HCT116 (cell line): ENCODE measurements around the gene FBH1. TPM values are rescaled to one million over a fixed set of nuclear protein-coding genes. Genes with fewer than 3 reads are reported as not detected.

Experiments
- ATAC-seq: fragments of 200-7000 bp; cut with Tn5 transposase; 2 replicates; pipeline ENCODE4 v1.9.1; 2020; ENCODE audit warnings: mild to moderate bottlenecking, moderate library complexity
- BruUV-seq: library from RNA; stranded (reverse); fragments of 400-500 nt; replicated peaks from 2 replicates; lab custom pipeline; 2021; lab: Mats Ljungman, UMichigan
- CTCF ChIA-PET: fragments of 300-600 bp; sonication (Branson Sonifier 250); formaldehyde crosslinking; loops from one replicate; lab custom pipeline; 2021; ENCODE audit warnings: antibody characterized with exemption; lab: Charles Lee
- POLR2A ChIA-PET: fragments of 300-600, 350-600 bp; sonication (Branson Sonifier 250); formaldehyde crosslinking; loops from one replicate; lab custom pipeline; 2021; ENCODE audit warnings: antibody characterized with exemption; lab: Charles Lee
- RAD21 ChIA-PET, 2 experiments: fragments of 300-600 bp; sonication (Branson Sonifier 250); formaldehyde crosslinking; loops; one replicate each; lab custom pipeline; 2023; ENCODE audit warnings: low total read pairs in 2 of 2; ENCODE audit not compliant: uncharacterized antibody in 2 of 2, unreplicated experiment in 2 of 2, low non-redundant PET in 1 of 2; lab: Charles Lee
- DNase-seq: peaks from one replicate; pipeline ENCODE4 v3.0.0-alpha.2; 2010; ENCODE audit warnings: low read depth, low spot score
- H2AFZ ChIP-seq: fragments of 200-600 bp; shearing (Covaris generic), sonication (generic); 2 replicates; pipeline ENCODE4 v1.6.1; 2017; ENCODE audit warnings: low read depth, mixed run types, mixed read lengths, antibody characterized with exemption, low read length; ENCODE audit not compliant: poor library complexity, severe bottlenecking
- H3K27ac ChIP-seq: 2 replicates; pipeline ENCODE4 v1.5.1; 2012; ENCODE audit warnings: low read depth, low read length
- H3K27me3 ChIP-seq: fragments of 200-600 bp; sonication (generic); 2 replicates; pipeline ENCODE4 v1.6.1; 2016; ENCODE audit warnings: mixed run types, low read length, mixed read lengths; ENCODE audit not compliant: insufficient read depth
- H3K36me3 ChIP-seq, 2 experiments: fragments of 200-500 bp in 1 of 2; fragments of 200-600 bp in 1 of 2; sonication (Bioruptor generic) in 1 of 2; sonication (generic) in 1 of 2; 2 replicates each; pipeline versions ENCODE4 v1.5.1 to v1.6.1; 2014 to 2016; ENCODE audit warnings: low read length in 2 of 2, inconsistent platforms in 1 of 2, mixed read lengths in 1 of 2, mixed run types in 1 of 2; ENCODE audit not compliant: insufficient read depth in 2 of 2, control insufficient read depth in 1 of 2
- H3K4me1 ChIP-seq, 2 experiments: fragments of 200-600 bp in 1 of 2; sonication (generic) in 1 of 2; 2 replicates each; pipeline versions ENCODE4 v1.5.1 to v1.6.1; 2012 to 2017; ENCODE audit warnings: low read length in 2 of 2, inconsistent platforms in 1 of 2, mild to moderate bottlenecking in 1 of 2, mixed read lengths in 1 of 2, mixed run types in 1 of 2, moderate library complexity in 1 of 2; ENCODE audit not compliant: insufficient read depth in 2 of 2, control insufficient read depth in 1 of 2
- H3K4me2 ChIP-seq: fragments of 200-600 bp; sonication (generic); 2 replicates; pipeline ENCODE4 v1.6.1; 2017; ENCODE audit warnings: mixed run types, low read length, mixed read lengths
- H3K4me3 ChIP-seq, 2 experiments: fragments of 200-600 bp in 1 of 2; sonication (generic) in 1 of 2; replicated peaks in 1 of 2; 2 replicates each; pipeline ENCODE4 v1.5.1; 2011 to 2016; ENCODE audit warnings: low read length in 2 of 2, control low read depth in 1 of 2, low read depth in 1 of 2, mild to moderate bottlenecking in 1 of 2, mixed read lengths in 1 of 2, mixed run types in 1 of 2
- H3K79me2 ChIP-seq: fragments of 200-600 bp; sonication (generic); 2 replicates; pipeline ENCODE4 v1.6.1; 2017; ENCODE audit warnings: mild to moderate bottlenecking, mixed run types, low read length, moderate library complexity, mixed read lengths; ENCODE audit not compliant: insufficient read depth
- H3K9ac ChIP-seq: fragments of 200-600 bp; sonication (generic); 2 replicates; pipeline ENCODE4 v1.6.1; 2016; ENCODE audit warnings: low read length, mixed read lengths
- H3K9me2 ChIP-seq: fragments of 200-600 bp; sonication (generic), shearing (Covaris generic); 2 replicates; pipeline ENCODE4 v1.6.1; 2017; ENCODE audit warnings: mixed run types, mild to moderate bottlenecking, moderate library complexity; ENCODE audit not compliant: insufficient read depth
- H3K9me3 ChIP-seq, 2 experiments: fragments of 200-500 bp in 1 of 2; fragments of 200-600 bp in 1 of 2; sonication (Bioruptor generic) in 1 of 2; sonication (generic) in 1 of 2; 2 replicates each; pipeline ENCODE4 v1.6.1; 2014 to 2017; ENCODE audit warnings: low read length in 2 of 2, mixed read lengths in 2 of 2, inconsistent platforms in 1 of 2, low read depth in 1 of 2, mild to moderate bottlenecking in 1 of 2, mixed run types in 1 of 2, moderate library complexity in 1 of 2; ENCODE audit not compliant: control insufficient read depth in 1 of 2, insufficient read depth in 1 of 2
- H4K20me1 ChIP-seq: fragments of 200-600 bp; sonication (generic), shearing (Covaris generic); 2 replicates; pipeline ENCODE4 v1.6.1; 2017; ENCODE audit warnings: mixed run types, mild to moderate bottlenecking, moderate library complexity; ENCODE audit not compliant: insufficient read depth
- CBX3 ChIP-seq: IDR thresholded peaks from 2 replicates; pipeline ENCODE4 v1.6.1; 2012; ENCODE audit warnings: low read depth
- CEBPB ChIP-seq: IDR thresholded peaks from 2 replicates; pipeline ENCODE4 v1.6.1; 2012; ENCODE audit warnings: low read depth
- CTCF ChIP-seq, 3 experiments: fragments of 200-600 bp in 1 of 3; sonication (generic) in 1 of 3; IDR thresholded peaks in 2 of 3; conservative IDR thresholded peaks in 1 of 3; 2 replicates each; pipeline ENCODE4 v1.5.1; 2012 to 2017; ENCODE audit warnings: low read depth in 2 of 3, low read length in 2 of 3, antibody characterized with exemption in 1 of 3, borderline replicate concordance in 1 of 3, control low read depth in 1 of 3, mild to moderate bottlenecking in 1 of 3, mixed read lengths in 1 of 3, mixed run types in 1 of 3, moderate library complexity in 1 of 3; ENCODE audit not compliant: insufficient read depth in 1 of 3
- EZH2 ChIP-seq: fragments of 200-600 bp; sonication (generic); IDR thresholded peaks from 2 replicates; pipeline ENCODE4 v1.6.1; 2017; ENCODE audit warnings: antibody characterized with exemption, mixed run types
- JUND ChIP-seq: IDR thresholded peaks from 2 replicates; pipeline ENCODE4 v1.6.1; 2012
- POLR2A ChIP-seq: IDR thresholded peaks from 2 replicates; pipeline ENCODE4 v1.7.0; 2011; ENCODE audit warnings: borderline replicate concordance; ENCODE audit not compliant: insufficient read depth, insufficient read length; ENCODE audit errors: extremely low read depth
- RAD21 ChIP-seq: IDR thresholded peaks from 2 replicates; pipeline ENCODE4 v1.6.1; 2012; ENCODE audit warnings: low read depth, mild to moderate bottlenecking
- SP1 ChIP-seq: IDR thresholded peaks from 2 replicates; pipeline ENCODE4 v1.6.1; 2012; ENCODE audit warnings: low read depth
- TCF7L2 ChIP-seq: IDR thresholded peaks from 2 replicates; pipeline ENCODE4 v1.7.0; 2011; ENCODE audit warnings: borderline replicate concordance, inconsistent platforms; ENCODE audit not compliant: insufficient read depth, insufficient read length; ENCODE audit errors: extremely low read depth
- YY1 ChIP-seq: IDR thresholded peaks from 2 replicates; pipeline ENCODE4 v1.6.1; 2011; ENCODE audit warnings: low read length, low read depth, moderate library complexity, mild to moderate bottlenecking; ENCODE audit not compliant: insufficient replicate concordance; ENCODE audit errors: extremely low read depth
- ZBTB33 ChIP-seq: IDR thresholded peaks from 2 replicates; pipeline ENCODE4 v1.6.1; 2011; ENCODE audit warnings: mild to moderate bottlenecking, low read length, moderate library complexity; ENCODE audit not compliant: insufficient replicate concordance; ENCODE audit errors: extremely low read depth
- ZFX ChIP-seq: fragments of 450-650 bp; IDR thresholded peaks from 2 replicates; pipeline ENCODE4 v1.6.1; 2017
- ZNF274 ChIP-seq: fragments of 200-500 bp; sonication (Bioruptor generic); IDR thresholded peaks from 2 replicates; pipeline ENCODE4 v1.6.1; 2014; ENCODE audit warnings: mild to moderate bottlenecking, low read depth, low read length, inconsistent platforms
- intact Hi-C: fragments of 100-400 bp; cut with micrococcal nuclease; formaldehyde crosslinking; loops from 2 replicates; pipeline ENCODE4 v1.10.0; 2022
- total RNA-seq: library from RNA; stranded (reverse); gene quantifications from one replicate; pipeline ENCODE4 v1.2.1, GENCODE V29; 2021; ENCODE audit not compliant: unreplicated experiment
- TF ChIP-seq, protein P1 (sequence below): IDR thresholded peaks from 2 replicates; pipeline ENCODE4 v1.6.1; 2012
- TF ChIP-seq, protein P2 (sequence below): IDR thresholded peaks from 2 replicates; pipeline ENCODE4 v1.6.1; 2012; ENCODE audit warnings: low read depth
- TF ChIP-seq, protein P3 (sequence below): IDR thresholded peaks from 2 replicates; pipeline ENCODE4 v1.6.1; 2012

The FBH1 gene
- total RNA-seq, 1 experiment from 2014 or later: 70.2 TPM

- peaks cover 14 to 44% of the 10 kb centered on the region in 2 experiments; a peak in 2 of 4 replicates for H3K36me3 ChIP-seq
- no peak overlapping the region for H3K9ac ChIP-seq
- H3K4me3 ChIP-seq: no peak overlapping the region
- peaks cover 34% of the 10 kb centered on the region for H3K79me2 ChIP-seq
- H3K27ac ChIP-seq: no peak overlapping the region
- H3K27me3 ChIP-seq: no peaks in the 10 kb centered on the region
- H3K9me2 ChIP-seq: no peaks in the 10 kb centered on the region
- CTCF ChIA-PET: no interaction called here
- peaks cover 0 to 3% of the 10 kb centered on the region in 2 experiments; a peak in 1 of 4 replicates for H3K9me3 ChIP-seq
- TF ChIP-seq RAD21 (no peak), SP1 (no peak), TCF7L2 (no peak), JUND (no peak), EZH2 (no peak), ZBTB33 (no peak), ZFX (no peak), CEBPB (no peak), YY1 (no peak), CBX3 (no peak), ZNF274 (no peak), CTCF (IDR thresholded peaks at IDR 0.05 in 2 of 3, conservative IDR thresholded peaks at IDR 0.05 in 1 of 3; ENCODE audit: borderline replicate concordance in 1 of 3, insufficient read depth in 1 of 3, low read depth in 2 of 3, low read length in 2 of 3) (no peak), POLR2A (no peak)
- TF ChIP-seq, protein P1, sequence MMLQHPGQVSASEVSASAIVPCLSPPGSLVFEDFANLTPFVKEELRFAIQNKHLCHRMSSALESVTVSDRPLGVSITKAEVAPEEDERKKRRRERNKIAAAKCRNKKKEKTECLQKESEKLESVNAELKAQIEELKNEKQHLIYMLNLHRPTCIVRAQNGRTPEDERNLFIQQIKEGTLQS: no peak
- TF ChIP-seq, protein P2, sequence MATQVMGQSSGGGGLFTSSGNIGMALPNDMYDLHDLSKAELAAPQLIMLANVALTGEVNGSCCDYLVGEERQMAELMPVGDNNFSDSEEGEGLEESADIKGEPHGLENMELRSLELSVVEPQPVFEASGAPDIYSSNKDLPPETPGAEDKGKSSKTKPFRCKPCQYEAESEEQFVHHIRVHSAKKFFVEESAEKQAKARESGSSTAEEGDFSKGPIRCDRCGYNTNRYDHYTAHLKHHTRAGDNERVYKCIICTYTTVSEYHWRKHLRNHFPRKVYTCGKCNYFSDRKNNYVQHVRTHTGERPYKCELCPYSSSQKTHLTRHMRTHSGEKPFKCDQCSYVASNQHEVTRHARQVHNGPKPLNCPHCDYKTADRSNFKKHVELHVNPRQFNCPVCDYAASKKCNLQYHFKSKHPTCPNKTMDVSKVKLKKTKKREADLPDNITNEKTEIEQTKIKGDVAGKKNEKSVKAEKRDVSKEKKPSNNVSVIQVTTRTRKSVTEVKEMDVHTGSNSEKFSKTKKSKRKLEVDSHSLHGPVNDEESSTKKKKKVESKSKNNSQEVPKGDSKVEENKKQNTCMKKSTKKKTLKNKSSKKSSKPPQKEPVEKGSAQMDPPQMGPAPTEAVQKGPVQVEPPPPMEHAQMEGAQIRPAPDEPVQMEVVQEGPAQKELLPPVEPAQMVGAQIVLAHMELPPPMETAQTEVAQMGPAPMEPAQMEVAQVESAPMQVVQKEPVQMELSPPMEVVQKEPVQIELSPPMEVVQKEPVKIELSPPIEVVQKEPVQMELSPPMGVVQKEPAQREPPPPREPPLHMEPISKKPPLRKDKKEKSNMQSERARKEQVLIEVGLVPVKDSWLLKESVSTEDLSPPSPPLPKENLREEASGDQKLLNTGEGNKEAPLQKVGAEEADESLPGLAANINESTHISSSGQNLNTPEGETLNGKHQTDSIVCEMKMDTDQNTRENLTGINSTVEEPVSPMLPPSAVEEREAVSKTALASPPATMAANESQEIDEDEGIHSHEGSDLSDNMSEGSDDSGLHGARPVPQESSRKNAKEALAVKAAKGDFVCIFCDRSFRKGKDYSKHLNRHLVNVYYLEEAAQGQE: no peak
- TF ChIP-seq, protein P3, sequence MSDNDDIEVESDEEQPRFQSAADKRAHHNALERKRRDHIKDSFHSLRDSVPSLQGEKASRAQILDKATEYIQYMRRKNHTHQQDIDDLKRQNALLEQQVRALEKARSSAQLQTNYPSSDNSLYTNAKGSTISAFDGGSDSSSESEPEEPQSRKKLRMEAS: no peak
- TF ChIP-seq, all 23 proteins: peak for 0
- no TSS peak for BruUV-seq
- Histone ChIP-seq H3K4me2 (no peak overlapping the region), H4K20me1 (no peaks in the 10 kb centered on the region), H2AFZ (no peak overlapping the region), H3K4me1 (no peaks in the 10 kb centered on the region)
- intact Hi-C loops: no loop called here
- POLR2A ChIA-PET: no interaction called here
- ATAC-seq (no peak), DNase-seq (no peak)
- RAD21 ChIA-PET: no interaction called here
These were observed 7.0 kb downstream of the FBH1 start for GRCh38 chr10:5897053-5897340.
